ENCODE data around the gene CALHM5.
A peak's percentile ranks its signal among the peaks of the same experiment; 100 is the strongest.

CALHM5 gene

DNA sequence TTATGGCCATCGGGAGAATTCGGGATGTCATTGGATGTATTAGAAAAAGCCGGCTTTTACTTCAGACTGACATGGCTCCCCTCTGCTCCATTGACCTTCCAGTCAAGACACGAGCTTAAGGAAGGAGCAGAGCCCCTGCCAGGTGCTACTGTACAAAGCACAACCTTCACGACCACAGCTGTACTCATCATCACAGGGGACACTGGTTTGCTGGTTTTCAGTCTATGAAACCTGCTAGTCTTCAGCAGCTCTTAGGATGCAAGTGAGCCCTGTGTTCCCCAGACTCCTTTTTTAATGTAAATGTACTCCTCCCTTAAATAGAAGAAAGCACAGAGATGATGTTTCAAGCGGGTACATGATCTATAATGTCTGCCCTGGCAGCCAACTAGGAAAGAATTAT lies 35.9 kb downstream of the CALHM5 start:
- DNase-seq (ENCODE audit: low read depth, low spot score), result no peak

- no peak for DNase-seq (ENCODE audit: low read depth, low spot score)
Measured at GRCh38 chr6:116550796-116551195, 39.4 kb downstream of the CALHM5 start.

DNA sequence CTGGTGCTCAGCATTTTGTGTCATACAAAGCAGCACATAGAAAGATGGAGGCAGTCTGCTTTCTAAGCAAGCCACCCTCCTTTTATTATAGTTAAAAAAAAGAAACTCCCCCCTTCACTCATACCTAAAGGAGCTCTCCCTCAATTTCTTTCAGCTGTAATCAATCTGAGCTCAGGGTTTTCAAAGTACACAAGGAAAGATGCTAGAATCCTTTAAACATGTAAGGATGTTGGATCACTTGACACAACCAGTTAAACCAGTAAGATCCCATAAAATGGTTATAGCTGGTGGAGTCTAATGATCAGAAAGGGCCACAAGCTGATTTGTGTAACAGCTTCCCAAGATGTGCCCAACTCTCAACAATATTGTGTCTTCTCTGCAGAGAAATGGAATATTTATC lies 42.0 kb downstream of the CALHM5 start, which contains the start of gene CALHM4:
Gene CALHM4, plus strand, starts transcription at position 301 of the 400 bp plus-strand sequence. Its CDS starts 43 bp downstream, at position 344.
- no peak for DNase-seq (ENCODE audit: low read depth, low spot score)

- no peak for DNase-seq (ENCODE audit: low read depth, low spot score)
Measured at GRCh38 chr6:116556065-116556464, 44.6 kb downstream of the CALHM5 start.

DNA sequence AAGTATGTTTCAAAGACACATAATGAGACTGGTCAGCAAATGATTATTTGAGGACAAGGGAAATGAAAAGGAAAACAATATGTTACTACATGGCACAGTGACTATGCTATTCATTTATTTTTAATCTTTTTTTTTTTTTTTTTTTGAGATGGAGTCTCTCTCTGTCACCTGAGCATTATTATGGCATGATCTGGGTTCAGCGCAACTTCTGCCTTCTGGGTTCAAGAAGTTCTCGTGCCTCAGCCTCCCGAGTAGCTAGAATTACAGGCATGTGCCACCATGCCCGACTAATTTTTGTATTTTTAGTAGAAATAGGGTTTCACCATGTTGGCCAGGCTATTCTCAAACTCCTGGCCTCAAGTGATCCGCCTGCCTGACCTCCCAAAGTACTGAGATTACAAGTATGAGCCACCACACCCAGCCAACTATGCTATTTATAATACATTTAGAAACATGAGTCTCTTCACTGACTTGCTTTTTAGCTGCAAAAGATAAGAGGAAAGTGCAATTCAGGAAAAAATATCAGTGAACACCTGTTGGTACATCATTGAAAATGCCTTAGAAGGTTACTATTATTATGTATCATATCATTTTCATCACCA lies 45.5 kb downstream of the CALHM5 start:
- DNase-seq (ENCODE audit: low read depth, low spot score), result no peak

GRCh38 chr6:116557893-116558292 lies 46.5 kb downstream of the CALHM5 start:
- DNase-seq (ENCODE audit: low read depth, low spot score), result no peak

- no peak for DNase-seq (ENCODE audit: low read depth, low spot score)
Measured at GRCh38 chr6:116560130-116560529, 48.7 kb downstream of the CALHM5 start.

GRCh38 chr6:116561377-116562018 lies 50.1 kb downstream of the CALHM5 start:
- peak; percentile 72 for DNase-seq (ENCODE audit: low read depth, low spot score)

GRCh38 chr6:116562019-116562403 lies 50.6 kb downstream of the CALHM5 start:
- DNase-seq (ENCODE audit: low read depth, low spot score), result no peak

DNA sequence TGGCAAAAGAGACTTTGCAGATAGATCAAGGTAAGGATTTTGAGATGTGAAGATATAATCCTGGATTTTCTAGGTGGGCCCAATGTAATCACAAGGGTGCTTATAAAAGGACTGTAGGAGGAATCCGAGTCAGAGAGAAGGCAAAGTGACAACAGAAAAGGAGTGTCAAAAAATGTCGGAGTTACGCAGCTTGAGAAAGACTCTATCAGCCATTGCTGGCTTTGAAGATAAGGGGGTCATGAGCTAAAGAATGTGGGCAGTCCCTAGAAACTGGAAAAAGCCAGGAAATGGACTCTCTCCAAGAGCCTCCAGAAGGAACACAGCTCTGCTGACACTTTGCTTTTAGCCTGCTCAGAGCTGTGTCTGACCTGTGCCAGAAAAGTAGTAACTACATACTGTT lies 51.2 kb downstream of the CALHM5 start:
- peak; percentile 10 for DNase-seq (ENCODE audit: low read depth, low spot score)

DNA sequence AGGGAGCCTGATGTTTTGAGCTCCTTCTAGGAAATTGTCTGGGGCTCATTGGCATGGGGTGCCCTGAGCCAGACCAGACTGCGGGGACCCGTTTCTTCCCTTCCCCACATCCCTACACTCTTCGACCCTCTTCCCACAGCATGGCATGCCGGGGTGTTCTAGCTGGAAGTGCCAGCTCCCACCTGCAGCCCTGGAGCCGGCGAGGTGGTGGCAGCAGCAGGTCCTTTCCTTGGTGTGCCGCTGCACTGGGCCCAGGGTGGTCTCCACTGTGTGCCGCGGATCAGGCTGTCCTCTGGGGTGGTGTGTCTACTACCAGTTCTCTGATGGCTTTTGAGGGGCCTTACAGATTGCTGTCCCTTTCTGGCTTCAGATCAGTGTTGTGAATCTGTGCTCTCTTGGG lies 52.4 kb downstream of the CALHM5 start:
- no peak for DNase-seq (ENCODE audit: low read depth, low spot score)

DNA sequence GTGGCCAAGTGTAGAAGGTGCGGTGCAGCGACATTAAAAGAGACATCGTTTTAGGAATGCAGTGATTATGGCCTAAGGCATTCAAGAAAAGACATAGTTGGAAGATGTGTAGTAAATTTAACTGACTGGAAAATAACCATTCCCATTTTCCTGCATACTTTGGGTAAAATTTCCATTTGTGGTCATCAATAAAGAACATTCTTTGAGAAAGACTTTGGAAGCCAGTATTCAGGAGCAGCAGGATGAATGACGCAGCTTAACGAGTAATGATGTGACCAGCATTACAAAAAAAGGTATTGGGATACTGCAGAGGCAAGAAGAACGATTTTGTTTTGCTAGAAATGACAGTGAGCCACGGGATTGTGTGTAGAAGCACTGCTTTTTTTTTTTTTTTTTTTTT lies 52.9 kb downstream of the CALHM5 start:
- DNase-seq (ENCODE audit: low read depth, low spot score), result no peak

DNA sequence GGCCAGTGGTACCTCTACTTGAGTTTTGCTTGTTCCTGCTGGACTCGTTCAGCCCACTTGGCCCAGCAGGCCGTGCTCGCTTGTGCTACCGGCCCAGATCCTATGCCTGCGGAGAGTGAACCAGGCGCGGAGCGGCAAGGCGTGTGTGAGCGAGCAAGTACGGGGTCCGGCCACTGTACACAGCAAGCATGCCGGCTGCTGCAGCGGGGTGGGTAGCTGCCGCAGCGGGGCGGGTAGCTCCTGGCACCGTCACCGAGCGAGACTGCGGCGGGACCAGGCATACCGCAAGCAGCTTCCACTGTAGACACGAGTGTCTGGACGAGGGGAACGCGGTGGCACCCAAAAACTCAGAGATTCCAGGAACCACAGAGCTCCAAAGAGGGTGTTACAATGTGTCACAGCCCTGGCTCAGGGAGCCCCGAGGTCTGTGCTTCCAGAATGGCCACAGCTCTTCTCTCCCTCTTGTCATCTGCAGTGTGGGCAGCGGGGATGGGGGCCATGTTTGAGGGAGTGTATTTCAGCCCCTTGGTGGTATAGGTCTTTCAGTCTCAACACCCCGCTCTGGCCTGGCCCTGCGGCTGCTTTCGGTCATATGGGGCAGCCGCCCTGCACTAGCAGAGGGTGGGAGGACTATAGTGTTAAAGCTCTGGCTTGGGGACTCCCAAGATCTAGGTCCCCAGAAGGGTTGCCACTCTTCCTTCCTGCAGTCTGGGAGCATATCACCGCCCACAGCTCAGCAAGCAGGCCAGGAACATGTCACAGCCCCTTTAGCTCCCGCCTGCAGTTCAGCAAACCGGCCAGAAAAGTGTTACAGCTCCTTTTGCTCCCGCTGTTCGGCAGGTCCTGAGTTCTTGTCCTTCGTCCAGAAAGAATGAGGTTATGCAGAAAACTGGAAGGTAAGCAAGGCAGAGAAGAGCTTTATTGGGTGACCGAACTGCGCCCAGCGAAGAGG lies 53.8 kb downstream of the CALHM5 start:
- no peak for DNase-seq (ENCODE audit: low read depth, low spot score)

DNA sequence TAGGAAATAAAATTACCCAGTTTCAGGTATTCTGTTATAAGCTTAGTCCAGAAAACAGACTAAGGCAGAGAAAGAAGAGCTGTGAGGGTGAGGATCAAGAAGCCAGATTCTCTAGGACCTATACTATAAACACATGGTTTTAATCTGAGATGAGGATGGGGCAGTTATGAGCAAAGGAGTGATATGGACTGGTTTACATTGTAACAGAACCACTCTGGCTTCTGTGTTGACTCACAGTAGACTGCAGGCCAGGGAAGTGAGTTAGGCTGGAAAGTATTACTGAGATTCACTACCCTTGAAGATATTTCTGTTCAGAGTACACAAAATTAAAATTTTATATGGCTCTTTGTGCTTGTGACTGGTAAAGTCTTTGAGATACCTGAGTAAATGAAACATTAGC lies 56.7 kb downstream of the CALHM5 start:
- no peak for DNase-seq (ENCODE audit: low read depth, low spot score)

GRCh38 chr6:116568821-116569755 lies 57.6 kb downstream of the CALHM5 start:
- DNase-seq (ENCODE audit: low read depth, low spot score), result no peak

DNA sequence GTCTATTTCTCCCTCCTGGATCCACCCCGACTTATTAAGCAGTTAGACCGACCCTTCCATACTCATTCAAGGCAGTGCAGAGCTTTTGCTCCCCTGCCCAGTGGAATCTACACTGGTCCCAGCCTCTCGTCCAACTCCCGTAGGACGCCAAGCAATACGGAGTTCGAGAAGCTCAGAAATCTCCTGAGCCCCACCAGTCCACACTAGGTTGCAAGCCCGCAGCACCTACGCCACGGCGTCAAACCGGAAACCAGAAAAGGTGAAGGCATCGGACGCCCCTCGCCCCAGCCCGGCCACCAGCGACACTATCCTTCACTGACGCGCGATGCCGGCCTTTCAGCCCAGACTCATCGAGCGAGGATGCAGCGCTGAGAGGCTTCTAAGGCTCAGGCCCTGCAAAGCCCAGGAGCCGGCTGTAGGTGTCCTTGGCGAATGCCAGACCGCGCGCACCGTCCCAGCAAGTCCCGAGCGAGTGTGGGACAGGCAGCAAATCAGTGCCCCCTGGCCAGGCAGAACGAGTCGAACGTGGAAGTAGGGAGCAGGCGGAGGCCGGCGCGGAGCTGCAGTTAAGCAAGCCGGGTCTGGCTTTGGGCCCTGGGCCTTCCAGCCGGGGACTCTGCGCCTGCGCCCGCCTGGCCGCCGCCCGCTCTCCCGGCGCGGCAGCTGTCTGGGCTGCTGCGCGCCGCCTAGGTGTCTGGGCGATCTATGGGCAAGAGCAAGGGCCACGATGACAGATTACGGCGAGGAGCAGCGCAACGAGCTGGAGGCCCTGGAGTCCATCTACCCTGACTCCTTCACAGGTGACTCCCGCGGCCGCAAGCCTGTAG lies 59.6 kb downstream of the CALHM5 start, which contains the start of gene RWDD1:
Gene RWDD1, plus strand, starts transcription at position 649 of the 827 bp plus-strand sequence. Its CDS starts 79 bp downstream, at position 728.
- peak; percentile 99 for DNase-seq (ENCODE audit: low read depth, low spot score)

GRCh38 chr6:116571683-116572000 lies 60.2 kb downstream of the CALHM5 start:
- no peak for DNase-seq (ENCODE audit: low read depth, low spot score)

- DNase-seq (ENCODE audit: low read depth, low spot score), result peak; percentile 20
Measured at GRCh38 chr6:116572162-116572561, 60.7 kb downstream of the CALHM5 start.

All from ELF-1 (cell line).